Right lobe of liver (tissue), 6 donors: ENCODE results near the gene MROH7. TPM values are rescaled to one million over a fixed set of nuclear protein-coding genes. Genes with fewer than 3 reads are reported as not detected.

Experiments used
- ATAC-seq, 4 donors: fragments of 200-7000 bp; cut with Tn5 transposase; one replicate each; pipeline ENCODE4 v1.9.1; 2020; ENCODE audit warnings: mild to moderate bottlenecking in 4 of 4, moderate library complexity in 4 of 4
- DNase-seq, 3 donors: peaks; one replicate each; pipeline ENCODE4 v3.0.0-alpha.2; 2020
- H3K27ac ChIP-seq, 3 donors: fragments of 200-600 bp; one replicate each; pipeline ENCODE4 v1.8.0; 2022
- H3K27me3 ChIP-seq, 2 donors: fragments of 200-600 bp; one replicate each; pipeline ENCODE4 v1.8.0; 2022
- H3K36me3 ChIP-seq, 4 donors: fragments of 200-600 bp; sonication (generic) in 1 of 4; one replicate each; pipeline versions ENCODE4 v1.5.1 to v1.8.0; 2017 to 2022; ENCODE audit warnings: control low read depth in 1 of 4
- H3K4me1 ChIP-seq, 4 donors: fragments of 200-600 bp; sonication (generic) in 1 of 4; one replicate each; pipeline versions ENCODE4 v1.5.1 to v1.8.0; 2017 to 2022; ENCODE audit warnings: control low read depth in 1 of 4
- H3K4me3 ChIP-seq, 3 donors: fragments of 200-600 bp; one replicate each; pipeline ENCODE4 v1.8.0; 2022
- H3K9me3 ChIP-seq, 4 donors: fragments of 200-600 bp; sonication (generic) in 1 of 4; one replicate each; pipeline versions ENCODE4 v1.5.1 to v1.8.0; 2017 to 2022; ENCODE audit warnings: control low read depth in 1 of 4
- POLR2A ChIP-seq: fragments of 450-650 bp; IDR thresholded peaks from one replicate; pipeline ENCODE4 v1.6.1; 2017; ENCODE audit warnings: antibody characterized with exemption, mild to moderate bottlenecking
- WGBS: methylation state at CpG from one replicate; pipeline ENCODE4 v1.1.6; 2018; ENCODE audit warnings: low coverage, low lambda C conversion rate; ENCODE audit not compliant: insufficient coverage; ENCODE audit errors: missing lambda C conversion rate; 5-methylcytosine and 5-hydroxymethylcytosine counted together
- intact Hi-C, 2 donors: fragments of 100-400 bp; cut with DNase I; formaldehyde crosslinking; loops; one replicate each; pipeline versions ENCODE4 v1.11.2 to v1.14.1; 2022
- total RNA-seq, 6 experiments: library from RNA; depleted of rRNA in 2 of 6; stranded (reverse); fragments of >200 nt in 2 of 6; fragmentation: NEBNext Ultra II Directional in 3 of 6; extraction: Animal tissue kit (Norgen Biotek cat#: 25700) in 3 of 6; gene quantifications; one replicate each; pipeline versions ENCODE4 v1.1.0 to v1.2.4, GENCODE V29; 2016 to 2023
- TF ChIP-seq, protein P1 (sequence below), 4 donors: fragments of 200-600 bp in 3 of 4; fragments of 450-650 bp in 1 of 4; IDR thresholded peaks; one replicate each; pipeline versions ENCODE4 v1.5.1 to v1.8.0; 2016 to 2022; ENCODE audit warnings: antibody characterized with exemption in 4 of 4, mild to moderate bottlenecking in 2 of 4
- donor health status: DM: no; HTN: yes; CAD: no.
- donor health status: DM: no; HTN: no; CAD: no.
- donor health status: DM: no; HTN: no; CAD: no.
- donor health status: DM: no; HTN: yes; CAD: no.
- donor health status: DM: no; HTN: yes; CAD: no.

Gene MROH7
- total RNA-seq, 6 experiments from 2014 or later, result 0.37 to 3.1 (median 1.2) TPM

DNA sequence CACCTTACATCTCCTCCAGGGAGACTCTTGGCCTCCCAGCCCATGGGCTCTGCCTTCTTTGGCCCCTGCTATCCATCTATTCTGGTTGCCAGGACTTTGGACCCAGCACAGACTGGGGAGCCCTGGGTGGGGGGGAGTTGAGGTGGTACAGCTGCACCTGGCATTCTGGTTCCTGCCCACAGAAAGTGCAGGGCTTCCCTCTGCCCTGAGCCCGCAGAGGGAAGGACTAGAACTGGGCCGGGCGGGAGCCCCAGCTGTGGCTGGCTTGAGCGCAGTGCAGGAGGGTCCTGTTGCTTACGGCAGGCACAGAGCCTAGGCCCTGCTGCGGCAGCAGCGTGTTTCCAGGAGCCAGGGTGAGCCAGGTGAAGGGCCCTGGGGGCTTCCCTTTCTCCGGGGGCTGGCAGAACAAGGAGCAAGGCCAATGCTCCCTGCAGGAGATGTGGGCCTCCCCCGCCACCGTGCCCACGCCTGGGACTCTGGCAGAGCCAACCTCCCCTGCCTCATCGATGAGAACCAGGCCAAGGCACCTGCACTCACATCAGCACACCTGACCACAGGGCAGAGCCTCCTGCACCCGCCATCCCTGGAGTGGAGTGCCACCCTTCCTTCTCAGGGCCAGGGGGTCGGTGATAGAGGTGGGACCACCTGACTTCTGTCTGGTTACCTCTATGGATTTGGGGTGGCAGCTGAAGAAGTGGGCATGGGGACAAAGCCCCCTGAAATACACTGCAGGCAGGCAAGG lies 106.7 kb downstream of the MROH7 start:
- Histone ChIP-seq H3K36me3 (no peaks in the 10 kb centered on the region), H3K9me3 (no peaks in the 10 kb centered on the region), H3K4me3 (no peak overlapping the region), H3K4me1 (no peaks in the 10 kb centered on the region), H3K27ac (no peak overlapping the region), H3K27me3 (no peaks in the 10 kb centered on the region)
- no peak for TF ChIP-seq POLR2A
- TF ChIP-seq, protein P1, sequence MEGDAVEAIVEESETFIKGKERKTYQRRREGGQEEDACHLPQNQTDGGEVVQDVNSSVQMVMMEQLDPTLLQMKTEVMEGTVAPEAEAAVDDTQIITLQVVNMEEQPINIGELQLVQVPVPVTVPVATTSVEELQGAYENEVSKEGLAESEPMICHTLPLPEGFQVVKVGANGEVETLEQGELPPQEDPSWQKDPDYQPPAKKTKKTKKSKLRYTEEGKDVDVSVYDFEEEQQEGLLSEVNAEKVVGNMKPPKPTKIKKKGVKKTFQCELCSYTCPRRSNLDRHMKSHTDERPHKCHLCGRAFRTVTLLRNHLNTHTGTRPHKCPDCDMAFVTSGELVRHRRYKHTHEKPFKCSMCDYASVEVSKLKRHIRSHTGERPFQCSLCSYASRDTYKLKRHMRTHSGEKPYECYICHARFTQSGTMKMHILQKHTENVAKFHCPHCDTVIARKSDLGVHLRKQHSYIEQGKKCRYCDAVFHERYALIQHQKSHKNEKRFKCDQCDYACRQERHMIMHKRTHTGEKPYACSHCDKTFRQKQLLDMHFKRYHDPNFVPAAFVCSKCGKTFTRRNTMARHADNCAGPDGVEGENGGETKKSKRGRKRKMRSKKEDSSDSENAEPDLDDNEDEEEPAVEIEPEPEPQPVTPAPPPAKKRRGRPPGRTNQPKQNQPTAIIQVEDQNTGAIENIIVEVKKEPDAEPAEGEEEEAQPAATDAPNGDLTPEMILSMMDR (IDR thresholded peaks at IDR 0.05), result no peak
- DNase-seq (no peak), ATAC-seq (no peak)
- WGBS, result no CpG with 5 or more reads among the region's 14 CpGs
- intact Hi-C loops, result no loop called here

GRCh38 chr1:54750596-54750995 lies 109.0 kb downstream of the MROH7 start:
- DNase-seq (no peak), ATAC-seq (no peak)
- 79% methylated on average over 3 of the region's 6 CpGs for WGBS
- Histone ChIP-seq H3K27me3 (no peaks in the 10 kb centered on the region), H3K4me1 (no peaks in the 10 kb centered on the region), H3K36me3 (no peaks in the 10 kb centered on the region), H3K4me3 (no peak overlapping the region), H3K27ac (no peak overlapping the region), H3K9me3 (no peaks in the 10 kb centered on the region)
- intact Hi-C loops, result no loop called here
- TF ChIP-seq POLR2A, result no peak
- TF ChIP-seq, protein P1 (IDR thresholded peaks at IDR 0.05), result no peak

GRCh38 chr1:54751426-54751825 lies 109.8 kb downstream of the MROH7 start:
- no peaks in the 10 kb centered on the region for H3K27me3 ChIP-seq
- no peak overlapping the region for H3K4me3 ChIP-seq
- intact Hi-C loops, result no loop called here
- DNase-seq, result no peak
- H3K36me3 ChIP-seq, result no peaks in the 10 kb centered on the region
- H3K9me3 ChIP-seq, result no peaks in the 10 kb centered on the region
- ATAC-seq, result no peak
- H3K27ac ChIP-seq, result no peak overlapping the region
- TF ChIP-seq, protein P1 (IDR thresholded peaks at IDR 0.05), result no peak
- no peak for TF ChIP-seq POLR2A
- WGBS, result 65% methylated on average over 4 of the region's 4 CpGs
- H3K4me1 ChIP-seq, result no peaks in the 10 kb centered on the region

GRCh38 chr1:54754045-54754444 lies 112.5 kb downstream of the MROH7 start:
- Histone ChIP-seq H3K27me3 (no peaks in the 10 kb centered on the region), H3K9me3 (no peaks in the 10 kb centered on the region), H3K4me3 (no peak overlapping the region), H3K27ac (no peak overlapping the region), H3K4me1 (no peaks in the 10 kb centered on the region), H3K36me3 (peaks cover 0 to 11% (median 0%) of the 10 kb centered on the region in 4 donors)
- 73% methylated on average over 3 of the region's 22 CpGs for WGBS
- TF ChIP-seq, protein P1 (IDR thresholded peaks at IDR 0.05), result no peak
- TF ChIP-seq POLR2A, result no peak
- ATAC-seq (peak in 1 of 4 donors; percentile 7), DNase-seq (no peak)
- intact Hi-C loops, result no loop called here
